ENCODE data around the gene CYP27C1.

Gene CYP27C1

DNA sequence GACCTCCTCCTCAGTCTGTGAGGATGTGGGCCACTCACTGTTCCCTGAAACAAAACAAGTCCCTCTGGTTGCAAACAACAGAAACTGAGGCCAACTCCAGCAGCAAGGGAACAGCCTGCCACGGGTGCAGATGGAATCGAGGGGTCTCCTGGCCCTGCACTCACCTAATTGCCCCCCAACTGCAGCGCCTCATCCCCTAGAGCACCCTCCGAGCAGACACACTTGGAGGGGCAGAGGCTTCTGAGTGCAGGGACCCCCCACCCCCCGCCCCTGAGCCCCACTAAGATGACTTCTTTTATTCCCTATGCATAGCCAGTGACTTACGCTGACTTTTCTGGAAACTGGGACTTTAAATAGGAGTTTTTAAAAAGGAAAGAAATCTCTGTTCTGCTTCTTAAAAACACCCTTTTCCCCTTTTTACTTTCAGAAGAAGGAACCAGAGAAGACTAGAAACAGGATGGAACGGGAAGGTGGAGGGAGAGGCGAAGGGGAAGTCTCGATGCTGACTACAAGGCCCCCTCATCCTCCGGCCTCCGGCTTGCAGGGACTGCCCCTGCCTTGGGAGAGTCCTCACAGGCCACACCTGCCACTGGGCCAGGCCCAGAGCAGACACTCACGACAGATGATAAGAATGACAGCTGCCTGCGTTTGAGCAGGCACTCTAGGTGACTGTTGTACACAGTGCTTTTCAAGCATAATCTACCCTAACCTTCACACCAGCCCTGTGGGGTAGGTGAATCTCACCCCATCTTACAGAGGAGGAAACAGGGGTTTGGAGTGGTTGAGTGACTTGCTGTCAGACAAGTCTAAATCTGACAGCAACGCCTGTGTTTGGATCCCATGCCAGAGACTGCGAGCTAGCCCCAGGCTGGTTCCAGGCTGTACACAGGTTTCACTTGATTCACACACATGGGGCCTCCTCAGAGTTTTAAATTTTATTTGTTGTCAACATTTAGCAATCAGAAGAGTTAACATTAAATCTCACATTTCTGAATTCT, 85.0 kb downstream of the CYP27C1 start:
- Mint-ChIP-seq H3K9me3 (no peaks in the 10 kb centered on the region), H3K27me3 (ENCODE audit: low read depth) (peaks cover 9% of the 10 kb centered on the region), H3K4me1 (ENCODE audit: low read depth) (no peaks in the 10 kb centered on the region), H3K4me3 (no peak overlapping the region), H3K27ac (no peak overlapping the region), H3K36me3 (ENCODE audit: low read depth) (no peaks in the 10 kb centered on the region)
- DNase-seq (ENCODE audit: low spot score), result no peak

DNA sequence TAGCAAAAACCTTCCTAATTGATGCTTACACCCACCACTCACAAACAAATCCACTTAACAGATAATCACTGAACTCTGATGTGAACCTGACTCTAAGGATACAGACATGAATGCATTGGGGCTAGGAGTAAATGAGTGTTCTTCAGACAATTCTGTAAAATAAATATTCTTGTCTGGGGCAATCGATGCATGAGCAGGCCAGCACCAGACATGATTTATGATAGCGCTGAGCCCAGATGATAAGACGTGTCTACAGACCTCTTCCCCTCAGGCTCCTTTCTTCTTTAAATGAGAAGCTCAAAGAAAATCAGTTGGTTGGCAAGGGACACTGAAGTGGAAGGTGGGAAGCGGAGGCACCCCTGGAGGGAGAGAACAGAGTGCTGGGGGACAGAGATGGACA, 85.9 kb downstream of the CYP27C1 start:
- Mint-ChIP-seq H3K27me3 (ENCODE audit: low read depth) (peaks cover under 1% of the 10 kb centered on the region), H3K4me1 (ENCODE audit: low read depth) (no peaks in the 10 kb centered on the region), H3K36me3 (ENCODE audit: low read depth) (no peaks in the 10 kb centered on the region), H3K4me3 (no peak overlapping the region), H3K9me3 (no peaks in the 10 kb centered on the region), H3K27ac (no peak overlapping the region)
- no peak for DNase-seq (ENCODE audit: low spot score)
